GM10266 (cell line): Measurements from ENCODE around the gene PCSK2.

ENCODE experiments used
- DNase-seq: peaks from one replicate; pipeline ENCODE4 v3.0.0; 2012; ENCODE audit errors: extremely low spot score
- TF ChIP-seq, protein P1 (sequence below): IDR thresholded peaks from 2 replicates; pipeline ENCODE4 v1.5.1; 2012; ENCODE audit warnings: mild to moderate bottlenecking, low read depth; ENCODE audit not compliant: control insufficient read depth, insufficient read depth; ENCODE audit errors: missing control alignments

PCSK2 gene

DNA sequence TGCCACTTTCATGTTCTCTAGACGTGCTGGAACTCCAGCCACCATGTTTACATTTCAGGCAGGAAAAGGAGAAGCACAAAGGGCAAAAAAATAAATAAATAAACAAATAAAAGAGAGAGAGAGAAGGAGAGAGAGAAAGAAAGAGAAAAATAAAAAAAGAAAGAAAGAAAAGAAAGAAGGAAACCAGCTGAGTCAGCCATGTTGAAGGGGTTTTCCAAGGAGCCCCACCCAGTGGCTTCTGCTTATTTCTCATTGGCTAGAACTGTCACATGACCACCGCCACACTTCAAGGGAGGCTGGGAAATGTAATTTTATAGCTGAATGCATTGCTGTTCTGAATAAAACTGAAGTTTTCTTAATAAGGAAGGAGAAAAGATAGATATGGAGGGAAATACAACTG, 233.3 kb downstream of the PCSK2 start:
- TF ChIP-seq, protein P1, sequence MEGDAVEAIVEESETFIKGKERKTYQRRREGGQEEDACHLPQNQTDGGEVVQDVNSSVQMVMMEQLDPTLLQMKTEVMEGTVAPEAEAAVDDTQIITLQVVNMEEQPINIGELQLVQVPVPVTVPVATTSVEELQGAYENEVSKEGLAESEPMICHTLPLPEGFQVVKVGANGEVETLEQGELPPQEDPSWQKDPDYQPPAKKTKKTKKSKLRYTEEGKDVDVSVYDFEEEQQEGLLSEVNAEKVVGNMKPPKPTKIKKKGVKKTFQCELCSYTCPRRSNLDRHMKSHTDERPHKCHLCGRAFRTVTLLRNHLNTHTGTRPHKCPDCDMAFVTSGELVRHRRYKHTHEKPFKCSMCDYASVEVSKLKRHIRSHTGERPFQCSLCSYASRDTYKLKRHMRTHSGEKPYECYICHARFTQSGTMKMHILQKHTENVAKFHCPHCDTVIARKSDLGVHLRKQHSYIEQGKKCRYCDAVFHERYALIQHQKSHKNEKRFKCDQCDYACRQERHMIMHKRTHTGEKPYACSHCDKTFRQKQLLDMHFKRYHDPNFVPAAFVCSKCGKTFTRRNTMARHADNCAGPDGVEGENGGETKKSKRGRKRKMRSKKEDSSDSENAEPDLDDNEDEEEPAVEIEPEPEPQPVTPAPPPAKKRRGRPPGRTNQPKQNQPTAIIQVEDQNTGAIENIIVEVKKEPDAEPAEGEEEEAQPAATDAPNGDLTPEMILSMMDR, result no peak
- DNase-seq, result no peak

DNA sequence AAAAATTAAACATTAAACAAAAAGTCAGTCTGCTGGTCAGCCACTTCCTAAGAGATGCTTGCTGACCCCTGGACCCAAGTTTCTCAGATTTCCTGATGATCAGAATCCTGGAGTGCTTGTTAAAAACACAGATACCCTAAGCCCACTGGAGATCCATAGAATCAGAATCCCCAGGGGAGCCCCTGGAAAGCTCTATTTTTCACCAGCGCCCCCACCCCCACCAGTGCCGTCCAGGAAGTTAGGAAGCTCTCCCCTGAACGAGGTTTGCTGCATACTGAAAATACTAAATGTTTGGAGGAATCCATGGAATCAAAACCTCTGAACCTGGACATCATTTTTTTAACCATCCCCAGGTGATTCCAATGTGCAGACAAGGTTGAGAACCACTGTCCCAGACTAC, 235.1 kb downstream of the PCSK2 start:
- TF ChIP-seq, protein P1, result no peak

DNA sequence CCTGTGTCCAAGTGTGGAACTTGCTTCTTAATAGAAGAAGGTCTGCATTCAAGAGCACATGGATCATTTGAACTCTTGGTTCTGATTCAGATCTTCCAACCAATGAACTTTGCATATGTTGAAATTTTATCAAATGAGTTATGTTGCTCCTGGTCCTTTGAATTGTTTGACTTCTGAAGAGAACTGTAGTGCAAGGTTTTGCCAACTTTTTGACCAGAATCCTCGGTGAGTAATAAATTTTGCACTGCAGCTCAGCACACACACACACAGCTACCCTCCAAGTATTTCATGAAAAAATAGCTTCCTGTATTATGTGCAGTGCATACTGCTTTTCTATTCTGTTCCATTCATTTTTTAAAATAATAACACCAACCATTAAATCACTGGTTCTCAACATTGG, 236.9 kb downstream of the PCSK2 start:
- TF ChIP-seq, protein P1, result no peak
- no peak for DNase-seq

More for the DNA sequence above, 235.1 kb downstream of the PCSK2 start:
- DNase-seq, result no peak

DNA sequence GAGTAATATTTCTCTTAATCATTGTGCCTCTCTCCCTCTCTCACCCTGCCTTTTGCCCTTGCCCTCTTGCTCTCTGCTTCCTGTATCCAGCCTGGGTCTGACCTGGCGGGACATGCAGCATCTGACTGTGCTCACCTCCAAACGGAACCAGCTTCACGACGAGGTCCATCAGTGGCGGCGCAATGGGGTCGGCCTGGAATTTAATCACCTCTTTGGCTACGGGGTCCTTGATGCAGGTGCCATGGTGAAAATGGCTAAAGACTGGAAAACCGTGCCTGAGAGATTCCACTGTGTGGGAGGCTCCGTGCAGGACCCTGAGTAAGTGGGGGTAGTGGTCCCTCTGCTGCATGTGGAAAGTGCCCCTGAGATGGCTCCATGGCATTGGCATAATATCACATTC, 238.4 kb downstream of the PCSK2 start:
- DNase-seq, result no peak
- TF ChIP-seq, protein P1, result no peak

DNA sequence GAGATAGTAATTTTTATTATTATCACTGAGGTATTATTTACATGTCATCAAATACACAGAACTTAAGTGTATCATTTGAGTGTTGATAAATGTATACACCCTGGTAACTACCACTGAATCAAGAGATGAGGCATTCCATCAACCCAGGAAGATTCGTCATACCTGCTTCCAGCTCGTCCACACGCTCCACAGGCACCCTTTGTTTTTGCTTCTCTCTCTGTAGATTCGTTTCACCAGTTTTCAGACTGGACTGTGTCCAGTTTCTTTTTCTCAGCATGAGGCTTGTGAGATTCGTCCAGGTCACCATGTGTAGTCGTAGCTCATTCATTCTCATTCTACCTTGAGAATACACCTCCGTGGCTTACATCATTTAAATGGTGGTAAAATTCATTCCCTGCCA, 239.8 kb downstream of the PCSK2 start:
- DNase-seq, result no peak

DNA sequence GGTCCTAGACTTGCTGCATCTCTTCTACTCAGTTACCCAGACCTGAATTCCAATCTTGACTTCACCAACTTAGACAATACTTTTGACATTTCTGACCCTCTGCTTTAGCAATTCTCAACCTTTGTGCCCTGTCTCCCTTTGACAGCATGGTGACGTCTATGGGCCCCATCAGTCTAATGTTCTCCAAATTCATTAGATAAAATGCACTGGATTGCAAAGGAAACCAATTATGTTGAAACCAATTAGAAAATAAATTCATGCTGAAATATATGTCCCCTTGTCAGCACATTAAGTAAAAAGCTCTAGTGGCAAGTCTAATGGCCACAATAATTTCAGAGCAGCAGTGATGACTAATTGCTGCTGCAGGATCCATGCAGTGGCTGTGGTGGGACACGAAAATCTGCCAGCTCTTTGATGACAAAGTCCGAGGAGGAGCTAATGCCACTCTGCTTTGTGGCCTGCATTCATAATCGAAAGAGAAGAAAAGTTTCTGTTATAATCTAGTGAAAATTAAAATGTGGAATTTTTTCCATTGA, 240.3 kb downstream of the PCSK2 start:
- TF ChIP-seq, protein P1, result no peak
- DNase-seq, result no peak

More for the DNA sequence above, 239.8 kb downstream of the PCSK2 start:
- TF ChIP-seq, protein P1, result no peak

DNA sequence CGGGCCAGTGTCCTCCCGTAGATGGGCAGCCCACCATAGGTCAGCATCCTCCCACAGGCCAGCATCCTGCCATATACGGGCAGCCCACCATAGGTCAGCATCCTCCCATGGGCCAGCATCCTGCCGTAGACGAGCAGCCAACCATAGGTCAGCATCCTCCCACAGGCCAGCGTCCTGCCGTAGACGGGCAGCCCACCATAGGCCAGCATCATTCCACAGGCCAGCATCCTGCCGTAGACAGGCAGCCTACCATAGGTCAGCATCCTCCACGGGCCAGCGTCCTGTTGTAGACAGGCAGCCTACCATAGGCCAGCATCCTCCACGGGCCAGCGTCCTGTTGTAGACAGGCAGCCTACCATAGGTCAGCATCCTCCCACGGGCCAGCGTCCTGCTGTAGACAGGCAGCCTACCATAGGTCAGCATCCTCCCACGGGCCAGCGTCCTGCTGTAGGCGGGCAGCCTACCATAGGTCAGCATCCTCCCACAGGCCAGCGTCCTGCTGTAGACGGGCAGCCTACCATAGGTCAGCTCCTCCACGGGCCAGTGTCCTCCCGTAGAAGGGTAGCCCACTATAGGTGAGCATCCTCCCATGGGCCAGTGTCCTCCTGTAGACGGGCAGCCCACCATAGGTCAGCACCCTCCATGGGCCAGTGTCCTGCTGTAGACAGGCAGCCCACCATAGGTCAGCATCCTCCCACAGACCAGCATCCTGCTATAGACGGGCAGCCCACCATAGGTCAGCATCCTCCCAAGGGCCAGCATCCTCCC, 241.4 kb downstream of the PCSK2 start:
- DNase-seq, result no peak
- TF ChIP-seq, protein P1, result no peak
